Uterine smooth muscle cell (primary cell): ENCODE results near the gene CD247. TPM values are rescaled to one million over a fixed set of nuclear protein-coding genes. Genes with fewer than 3 reads are reported as not detected.

Experiments used
- total RNA-seq: library from RNA; depleted of rRNA; stranded (reverse); fragments of >200 nt; gene quantifications from 2 replicates; pipeline ENCODE4 v1.2.3, GENCODE V29; 2014

Gene CD247
- not detected in 2 replicates for total RNA-seq

DNA sequence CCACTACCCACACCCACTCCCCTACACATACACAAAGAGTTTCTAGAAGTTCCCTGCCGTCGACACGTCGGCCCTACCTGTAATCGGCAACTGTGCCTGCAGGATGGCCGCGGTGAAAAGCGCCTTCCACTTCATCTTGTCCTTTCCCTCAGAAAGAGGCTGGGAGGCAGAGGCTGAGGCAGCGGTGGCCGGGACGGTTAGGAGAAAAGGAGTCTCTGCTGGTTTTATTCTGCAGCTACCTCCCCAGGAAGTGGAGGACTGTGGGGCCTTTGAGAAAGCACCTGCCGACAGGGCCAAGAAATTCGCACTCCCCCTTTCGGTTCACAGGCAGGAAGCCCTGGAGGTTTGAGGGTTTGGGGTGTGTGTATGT is at the start of gene CD247:
CD247 (minus strand) TSS at position 199 of the 370 bp plus-strand sequence; CDS start at position 135, 64 bp downstream.

GRCh38 chr1:167553136-167554027 is 35.1 kb upstream of the CD247 start, which contains the start of gene CREG1:
Gene CREG1, minus strand, starts transcription at chr1:167553762.

Other genes with a start within 250 kb of the CD247 start
- gene CREG1, start 35.2 kb upstream of the CD247 start, total RNA-seq, result 8.7 and 56.6 TPM in 2 replicates
- gene RCSD1, start 111.7 kb upstream of the CD247 start, total RNA-seq, result not detected in 2 replicates
- 94.0 and 117 TPM in 2 replicates for gene MPZL1, start 203.5 kb upstream of the CD247 start, total RNA-seq